ENCODE results near the gene PTPN13.

DNA sequence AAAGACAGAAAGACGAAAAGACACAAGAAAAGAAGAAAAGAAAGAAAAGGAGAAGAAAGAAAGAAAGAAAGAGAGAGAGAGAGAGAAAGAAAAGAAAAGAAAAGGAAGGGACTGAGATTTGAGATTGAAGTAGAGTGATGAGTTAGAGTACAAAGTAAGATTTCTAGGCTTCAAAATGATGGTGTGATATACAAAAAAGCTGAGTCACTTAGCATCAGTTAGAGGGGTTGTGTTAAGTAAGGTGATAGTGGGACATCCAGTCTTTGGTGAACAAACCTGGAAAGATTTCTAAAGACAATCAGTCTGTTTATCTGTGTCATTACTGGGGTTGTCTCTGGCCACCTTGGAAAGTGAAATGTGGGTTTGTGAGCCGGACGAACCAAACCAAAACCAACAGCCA, 241.6 kb downstream of the PTPN13 start:
- TF ChIP-seq POLR2A (IDR thresholded peaks at IDR 0.05): no peak
- TF ChIP-seq EP300 (IDR thresholded peaks at IDR 0.05): no peak
- TF ChIP-seq, protein P1, sequence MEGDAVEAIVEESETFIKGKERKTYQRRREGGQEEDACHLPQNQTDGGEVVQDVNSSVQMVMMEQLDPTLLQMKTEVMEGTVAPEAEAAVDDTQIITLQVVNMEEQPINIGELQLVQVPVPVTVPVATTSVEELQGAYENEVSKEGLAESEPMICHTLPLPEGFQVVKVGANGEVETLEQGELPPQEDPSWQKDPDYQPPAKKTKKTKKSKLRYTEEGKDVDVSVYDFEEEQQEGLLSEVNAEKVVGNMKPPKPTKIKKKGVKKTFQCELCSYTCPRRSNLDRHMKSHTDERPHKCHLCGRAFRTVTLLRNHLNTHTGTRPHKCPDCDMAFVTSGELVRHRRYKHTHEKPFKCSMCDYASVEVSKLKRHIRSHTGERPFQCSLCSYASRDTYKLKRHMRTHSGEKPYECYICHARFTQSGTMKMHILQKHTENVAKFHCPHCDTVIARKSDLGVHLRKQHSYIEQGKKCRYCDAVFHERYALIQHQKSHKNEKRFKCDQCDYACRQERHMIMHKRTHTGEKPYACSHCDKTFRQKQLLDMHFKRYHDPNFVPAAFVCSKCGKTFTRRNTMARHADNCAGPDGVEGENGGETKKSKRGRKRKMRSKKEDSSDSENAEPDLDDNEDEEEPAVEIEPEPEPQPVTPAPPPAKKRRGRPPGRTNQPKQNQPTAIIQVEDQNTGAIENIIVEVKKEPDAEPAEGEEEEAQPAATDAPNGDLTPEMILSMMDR (IDR thresholded peaks at IDR 0.05): no peak
